Urothelium cell line (cell line): ENCODE results near the gene NCLN.
A peak's percentile ranks its signal among the peaks of the same experiment; 100 is the strongest.

Source experiments
- DNase-seq: peaks from one replicate; pipeline ENCODE4 v3.0.0; 2011; ENCODE audit warnings: low spot score, mixed read lengths
- FAIRE-seq: peaks from 2 replicates; lab custom pipeline; 2011; peaks lifted over from hg19 to GRCh38; lab: Jason Lieb, UNC

Gene NCLN, protein sequence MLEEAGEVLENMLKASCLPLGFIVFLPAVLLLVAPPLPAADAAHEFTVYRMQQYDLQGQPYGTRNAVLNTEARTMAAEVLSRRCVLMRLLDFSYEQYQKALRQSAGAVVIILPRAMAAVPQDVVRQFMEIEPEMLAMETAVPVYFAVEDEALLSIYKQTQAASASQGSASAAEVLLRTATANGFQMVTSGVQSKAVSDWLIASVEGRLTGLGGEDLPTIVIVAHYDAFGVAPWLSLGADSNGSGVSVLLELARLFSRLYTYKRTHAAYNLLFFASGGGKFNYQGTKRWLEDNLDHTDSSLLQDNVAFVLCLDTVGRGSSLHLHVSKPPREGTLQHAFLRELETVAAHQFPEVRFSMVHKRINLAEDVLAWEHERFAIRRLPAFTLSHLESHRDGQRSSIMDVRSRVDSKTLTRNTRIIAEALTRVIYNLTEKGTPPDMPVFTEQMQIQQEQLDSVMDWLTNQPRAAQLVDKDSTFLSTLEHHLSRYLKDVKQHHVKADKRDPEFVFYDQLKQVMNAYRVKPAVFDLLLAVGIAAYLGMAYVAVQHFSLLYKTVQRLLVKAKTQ

DNA sequence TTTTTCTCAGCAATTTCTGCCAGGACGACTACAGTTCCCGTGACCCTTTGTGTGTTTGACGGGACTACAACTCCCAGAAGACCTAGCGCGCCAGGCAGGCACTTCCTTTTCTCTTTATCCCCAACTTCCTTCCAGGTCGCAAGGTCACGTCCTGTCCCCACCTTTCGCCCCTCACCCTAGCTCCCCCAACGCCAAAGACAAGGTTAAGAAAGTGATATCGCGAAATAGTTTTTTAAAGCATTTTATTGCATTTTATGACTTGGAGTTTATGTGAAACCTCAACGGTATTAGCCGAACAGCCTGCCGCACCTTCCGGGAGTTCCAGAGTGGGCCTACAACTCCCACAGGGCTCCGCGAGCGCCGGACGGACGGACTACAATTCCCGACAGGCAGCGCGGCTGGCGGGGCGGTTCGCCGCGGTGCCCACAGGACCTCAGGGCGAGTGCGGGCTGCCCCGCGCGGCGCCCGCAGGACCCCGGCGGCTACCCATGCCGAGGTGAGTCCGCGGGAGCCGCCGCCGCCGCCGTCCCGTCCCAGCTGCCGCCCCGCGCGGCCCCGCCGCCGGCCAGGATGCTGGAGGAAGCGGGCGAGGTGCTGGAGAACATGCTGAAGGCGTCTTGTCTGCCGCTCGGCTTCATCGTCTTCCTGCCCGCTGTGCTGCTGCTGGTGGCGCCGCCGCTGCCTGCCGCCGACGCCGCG lies at the start of gene NCLN:
TSS of gene NCLN (plus strand) at position 470 of the 699 bp plus-strand sequence. CDS start at position 571, 101 bp downstream.
- DNase-seq = peak; percentile 83
- peak; percentile 44 for FAIRE-seq

GRCh38 chr19:3135961-3136683 lies 49.6 kb upstream of the NCLN start, which contains the start of gene GNA15:
GNA15 (plus strand) TSS chr19:3136033; CDS start chr19:3136451, 418 bp downstream.
- DNase-seq (no peak), FAIRE-seq (no peak)

- DNase-seq (no peak), FAIRE-seq (no peak)
These were observed 49.1 kb upstream of the NCLN start for GRCh38 chr19:3136684-3137055.

GRCh38 chr19:3137119-3137518 lies 48.6 kb upstream of the NCLN start:
- FAIRE-seq (no peak), DNase-seq (no peak)

- FAIRE-seq (no peak), DNase-seq (no peak)
These were observed 47.5 kb upstream of the NCLN start for GRCh38 chr19:3138268-3138667.

DNA sequence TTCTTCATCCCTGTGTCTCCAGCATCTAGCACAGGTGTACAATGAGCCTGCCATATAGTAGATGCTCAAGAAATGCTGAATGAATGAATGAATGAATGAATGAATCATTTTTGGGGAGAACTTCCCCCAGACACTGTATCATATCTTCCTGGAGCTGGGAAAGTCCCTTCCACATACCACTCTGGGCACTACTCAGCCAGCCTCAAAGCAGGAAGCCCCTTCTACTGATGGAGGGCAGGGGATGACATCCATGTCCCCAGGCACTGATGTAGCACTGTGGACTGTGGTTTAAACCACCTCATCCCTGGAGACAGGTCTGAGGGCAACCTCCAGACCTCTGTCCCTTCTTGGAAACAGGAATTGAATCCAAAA lies 45.1 kb upstream of the NCLN start:
- FAIRE-seq (no peak), DNase-seq (no peak)

DNA sequence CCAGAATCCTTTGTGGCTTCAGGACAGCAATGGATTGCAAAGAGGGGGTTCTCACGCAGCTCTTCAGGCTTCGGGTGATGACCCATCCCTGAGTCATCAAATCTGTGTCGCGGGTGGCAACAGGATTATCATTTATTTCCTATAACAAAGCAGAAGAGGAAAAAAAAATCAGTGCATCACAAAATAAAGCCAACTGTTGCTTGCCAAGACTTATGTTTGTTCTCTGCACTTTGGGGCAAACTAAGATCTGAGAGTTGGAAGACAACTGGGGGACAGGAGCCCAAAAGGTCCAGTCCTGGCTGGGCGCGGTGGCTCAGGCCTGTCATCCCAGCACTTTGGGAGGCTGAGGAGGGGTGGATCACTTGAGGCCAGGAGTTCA lies 43.4 kb upstream of the NCLN start:
- no peak for FAIRE-seq
- peak; percentile 59 for DNase-seq

- no peak for FAIRE-seq
- DNase-seq = no peak
These were observed 42.9 kb upstream of the NCLN start for GRCh38 chr19:3142781-3143337.

- FAIRE-seq (no peak), DNase-seq (no peak)
These were observed 39.6 kb upstream of the NCLN start for GRCh38 chr19:3145909-3146676.

DNA sequence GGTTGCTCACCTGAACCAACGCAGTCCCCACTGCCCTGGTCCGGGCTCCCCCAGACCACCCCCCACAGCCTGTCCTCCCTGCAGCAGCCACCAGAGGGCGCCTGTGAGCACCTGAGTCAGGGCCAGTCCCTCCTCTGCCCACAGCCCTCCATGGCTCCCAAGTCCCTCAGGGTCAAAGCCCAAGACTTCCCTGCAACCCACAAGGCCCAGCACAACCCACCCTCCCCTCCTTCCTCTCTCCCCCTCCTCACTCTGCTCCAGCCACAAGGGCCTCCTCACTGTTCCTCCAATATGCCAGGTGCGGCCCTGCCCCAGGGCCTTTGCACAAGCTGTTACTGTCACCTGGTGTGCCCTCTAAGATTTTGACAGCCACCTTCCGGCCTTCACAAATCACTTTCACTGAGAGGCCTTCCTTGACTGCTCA lies 39.0 kb upstream of the NCLN start:
- FAIRE-seq (no peak), DNase-seq (no peak)

DNA sequence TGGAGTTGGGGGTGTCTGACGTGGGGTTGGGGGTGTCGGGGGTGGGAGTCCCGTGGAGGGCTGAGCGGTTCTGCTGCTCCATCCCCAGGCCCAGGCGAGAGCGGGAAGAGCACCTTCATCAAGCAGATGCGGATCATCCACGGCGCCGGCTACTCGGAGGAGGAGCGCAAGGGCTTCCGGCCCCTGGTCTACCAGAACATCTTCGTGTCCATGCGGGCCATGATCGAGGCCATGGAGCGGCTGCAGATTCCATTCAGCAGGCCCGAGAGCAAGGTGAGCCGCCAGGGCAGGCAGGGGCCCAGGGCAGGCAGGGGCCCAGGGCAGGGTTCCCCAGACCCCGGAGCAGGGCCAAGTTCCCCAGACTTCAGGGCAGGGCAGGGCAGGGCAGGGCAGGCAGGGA lies 37.2 kb upstream of the NCLN start:
- DNase-seq = no peak
- FAIRE-seq = no peak

DNA sequence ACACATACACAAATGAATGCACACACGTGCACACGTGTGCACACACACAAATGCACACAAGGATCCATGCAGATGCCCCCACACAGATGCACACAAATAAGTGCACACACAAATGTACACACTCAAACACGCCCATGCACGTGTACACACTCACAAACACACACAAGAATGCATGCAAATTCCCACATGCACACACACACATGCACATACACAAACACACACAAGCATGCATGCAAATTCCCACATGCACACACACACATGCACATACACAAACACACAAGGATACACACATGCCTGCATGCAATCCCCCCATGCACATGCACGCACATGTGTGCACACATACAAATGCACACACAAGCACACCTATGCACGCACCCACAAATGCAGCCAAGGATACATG lies 36.6 kb upstream of the NCLN start:
- peak; percentile 82 for FAIRE-seq
- DNase-seq = no peak

- FAIRE-seq (no peak), DNase-seq (no peak)
These were observed 35.9 kb upstream of the NCLN start for GRCh38 chr19:3149526-3150505.

GRCh38 chr19:3150739-3151329 lies 34.9 kb upstream of the NCLN start:
- DNase-seq (no peak), FAIRE-seq (no peak)

DNA sequence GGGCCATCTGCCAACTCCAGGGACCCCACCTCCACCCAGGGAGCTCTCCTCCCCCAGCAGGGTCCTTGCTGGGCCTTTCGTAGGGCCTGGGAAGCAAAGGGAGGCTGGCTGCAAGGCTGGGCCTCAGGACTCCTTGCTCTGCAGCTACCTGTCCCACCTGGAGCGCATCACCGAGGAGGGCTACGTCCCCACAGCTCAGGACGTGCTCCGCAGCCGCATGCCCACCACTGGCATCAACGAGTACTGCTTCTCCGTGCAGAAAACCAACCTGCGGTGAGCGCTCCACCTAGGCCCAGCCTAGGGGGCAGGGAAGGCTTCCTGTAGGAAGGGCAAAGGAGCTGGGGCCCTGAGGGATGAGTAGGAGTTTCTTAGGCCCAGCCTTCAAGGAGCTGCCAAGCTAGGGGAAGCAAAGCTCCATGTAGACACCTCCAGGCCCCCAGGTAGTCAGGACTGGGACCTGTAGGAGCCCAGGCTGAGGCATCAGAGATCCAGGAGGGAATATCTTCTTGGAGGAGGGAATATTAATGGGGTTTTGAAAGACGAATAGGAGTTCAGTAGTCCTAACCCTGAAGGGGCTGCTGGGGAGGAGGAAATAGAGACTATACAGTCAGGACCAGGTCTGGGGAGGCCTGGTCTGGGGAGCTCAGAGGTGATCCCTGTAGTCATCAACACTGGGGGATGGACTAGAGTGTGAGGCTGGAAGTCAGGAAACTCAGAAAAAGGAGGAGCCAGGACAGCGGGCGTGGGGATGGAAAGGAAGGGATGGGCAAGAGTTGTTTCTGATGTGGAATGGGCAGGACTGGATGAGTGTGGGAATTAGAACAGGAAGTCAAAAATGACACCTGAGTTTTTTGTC lies 33.9 kb upstream of the NCLN start:
- DNase-seq = no peak
- no peak for FAIRE-seq

GRCh38 chr19:3152419-3152780 lies 33.3 kb upstream of the NCLN start:
- FAIRE-seq (no peak), DNase-seq (no peak)

GRCh38 chr19:3153286-3154230 lies 32.2 kb upstream of the NCLN start:
- DNase-seq (no peak), FAIRE-seq (no peak)
